Mucosa of descending colon (tissue), 3 donors: ENCODE data around the gene NXF2B. TPM values are rescaled to one million over a fixed set of nuclear protein-coding genes. Genes with fewer than 3 reads are reported as not detected.
"Not testable (repeated sequence)": the region's sequence is repeated elsewhere in the genome, so short reads cannot be mapped to it uniquely, and the experiment has no call there.

Experiments used
- ATAC-seq: fragments of 200-7000 bp; cut with Tn5 transposase; one replicate; pipeline ENCODE4 v1.9.1; 2020; ENCODE audit warnings: mild to moderate bottlenecking, moderate library complexity
- DNase-seq, 3 donors: peaks; one replicate each; pipeline ENCODE4 v3.0.0-alpha.2; 2020
- H3K36me3 ChIP-seq: fragments of 200-600 bp; one replicate; pipeline ENCODE4 v1.8.0; 2021; ENCODE audit warnings: low read depth, mild to moderate bottlenecking
- H3K4me1 ChIP-seq: fragments of 200-600 bp; one replicate; pipeline ENCODE4 v1.8.0; 2021; ENCODE audit warnings: low read depth, mild to moderate bottlenecking
- H3K4me3 ChIP-seq: fragments of 200-600 bp; one replicate; pipeline ENCODE4 v1.8.0; 2021; ENCODE audit warnings: mild to moderate bottlenecking
- H3K9me3 ChIP-seq: fragments of 200-600 bp; one replicate; pipeline ENCODE4 v1.8.0; 2021; ENCODE audit warnings: mild to moderate bottlenecking
- intact Hi-C, 2 donors: fragments of 100-400 bp; cut with DNase I in 1 of 2; cut with micrococcal nuclease in 1 of 2; formaldehyde crosslinking; loops; one replicate each; pipeline versions ENCODE4 v1.11.0 to v1.11.1; 2022; cut with DNase I, micrococcal nuclease
- long read RNA-seq, 2 donors: library from polyadenylated mRNA; unstranded; transcript quantifications; one replicate each; pipeline ENCODE4 v2.0.0, GENCODE V29; 2019 to 2021
- total RNA-seq, 3 donors: library from RNA; stranded (reverse); fragmentation: NEBNext Ultra II Directional in 2 of 3; extraction: Animal tissue kit (Norgen Biotek cat#: 25700) in 2 of 3; gene quantifications; one replicate each; pipeline versions ENCODE4 v1.2.1 to v1.2.4, GENCODE V29; 2021 to 2023
- TF ChIP-seq, protein P1 (sequence below): fragments of 200-600 bp; IDR thresholded peaks from one replicate; pipeline ENCODE4 v1.8.0; 2022; ENCODE audit warnings: antibody characterized with exemption, mild to moderate bottlenecking
- donor health status: DM: no; HTN: no; CAD: no; lungs with moderate emphysema.
- donor health status: DM: no; HTN: no; CAD: no.
- donor health status: DM: no; HTN: yes; CAD: no.

Gene NXF2B, protein sequence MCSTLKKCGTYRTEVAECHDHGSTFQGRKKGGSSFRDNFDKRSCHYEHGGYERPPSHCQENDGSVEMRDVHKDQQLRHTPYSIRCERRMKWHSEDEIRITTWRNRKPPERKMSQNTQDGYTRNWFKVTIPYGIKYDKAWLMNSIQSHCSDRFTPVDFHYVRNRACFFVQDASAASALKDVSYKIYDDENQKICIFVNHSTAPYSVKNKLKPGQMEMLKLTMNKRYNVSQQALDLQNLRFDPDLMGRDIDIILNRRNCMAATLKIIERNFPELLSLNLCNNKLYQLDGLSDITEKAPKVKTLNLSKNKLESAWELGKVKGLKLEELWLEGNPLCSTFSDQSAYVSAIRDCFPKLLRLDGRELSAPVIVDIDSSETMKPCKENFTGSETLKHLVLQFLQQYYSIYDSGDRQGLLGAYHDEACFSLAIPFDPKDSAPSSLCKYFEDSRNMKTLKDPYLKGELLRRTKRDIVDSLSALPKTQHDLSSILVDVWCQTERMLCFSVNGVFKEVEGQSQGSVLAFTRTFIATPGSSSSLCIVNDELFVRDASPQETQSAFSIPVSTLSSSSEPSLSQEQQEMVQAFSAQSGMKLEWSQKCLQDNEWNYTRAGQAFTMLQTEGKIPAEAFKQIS
- total RNA-seq, result not detected
- long read RNA-seq, donor 1, result 0 reads
- long read RNA-seq, donor 2, result 0 reads

DNA sequence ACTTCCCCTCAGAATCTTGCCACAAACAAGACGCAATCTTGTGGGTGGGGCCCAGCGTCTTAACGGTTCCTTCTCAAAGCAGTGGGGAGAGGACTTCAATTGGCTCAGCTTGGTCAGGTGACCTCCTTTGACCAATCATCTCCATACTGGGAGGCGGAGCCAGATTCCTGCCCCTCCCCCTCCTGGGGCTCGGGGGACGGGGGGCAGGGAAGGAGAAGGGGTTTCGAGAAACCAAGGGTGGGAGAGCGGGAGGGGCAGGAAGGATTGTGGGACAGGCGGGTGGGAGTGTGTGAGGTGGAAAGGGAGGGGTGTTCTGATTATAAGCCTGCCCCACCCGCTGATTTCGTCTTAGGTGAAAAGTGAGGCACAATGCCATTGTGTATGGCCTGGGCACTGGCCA is at the start of gene NXF2B:
TSS of gene NXF2B (minus strand) at position 101 of the 400 bp plus-strand sequence. CDS start 59,972 bp downstream, outside the sequence.
- H3K9me3 ChIP-seq, DNase-seq, H3K36me3 ChIP-seq, intact Hi-C loops, H3K4me1 ChIP-seq, H3K4me3 ChIP-seq, ATAC-seq: not testable (repeated sequence)

DNA sequence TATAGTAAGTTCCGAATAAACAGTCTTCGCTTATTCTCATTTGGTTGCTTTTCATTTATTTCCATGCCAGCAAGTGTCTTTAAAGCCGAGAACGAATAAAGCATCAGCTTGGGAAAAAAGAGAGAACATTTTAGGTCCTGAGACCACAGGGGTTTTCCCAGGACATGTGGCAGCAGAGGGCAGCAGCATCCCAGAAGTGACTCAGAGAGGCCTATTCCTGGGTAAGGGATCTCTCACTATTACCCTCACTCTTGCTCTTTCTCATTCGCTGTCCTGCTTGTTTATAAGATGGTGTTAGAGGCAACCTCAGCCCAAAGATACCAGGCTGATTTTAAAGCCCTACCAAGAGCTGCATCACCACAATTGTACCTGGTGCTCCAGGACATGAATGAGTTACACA is 39.0 kb upstream of the NXF2B start:
- DNase-seq, H3K4me1 ChIP-seq, H3K36me3 ChIP-seq, intact Hi-C loops, ATAC-seq, H3K4me3 ChIP-seq, H3K9me3 ChIP-seq: not testable (repeated sequence)

DNA sequence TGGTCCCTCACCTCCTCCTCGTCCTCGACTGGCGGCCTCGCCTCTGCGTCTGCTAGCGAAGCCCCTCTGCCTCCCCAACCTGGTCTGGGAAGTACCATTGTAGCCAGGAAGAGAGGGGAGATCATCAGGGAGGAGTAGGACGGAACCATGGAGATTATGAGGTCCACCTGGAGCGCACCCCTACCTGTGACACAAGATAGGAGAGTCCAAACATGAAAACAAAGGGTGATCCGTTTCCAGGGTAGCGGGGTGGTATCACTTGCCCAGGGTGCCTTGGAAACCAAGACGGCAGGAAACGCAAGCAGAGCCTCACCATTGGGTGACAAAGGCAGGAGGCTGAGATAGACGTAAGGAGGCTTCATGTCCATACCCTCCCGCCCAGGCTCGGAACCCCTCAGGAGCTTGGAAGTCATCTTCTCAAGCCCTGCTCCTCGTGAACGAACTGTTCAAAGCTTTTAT is 32.0 kb upstream of the NXF2B start, which contains the start of gene TCP11X2:
TSS of gene TCP11X2 (minus strand) at position 51 of the 459 bp plus-strand sequence.
- H3K4me1 ChIP-seq, ATAC-seq, H3K4me3 ChIP-seq, DNase-seq, H3K36me3 ChIP-seq, intact Hi-C loops, H3K9me3 ChIP-seq: not testable (repeated sequence)

DNA sequence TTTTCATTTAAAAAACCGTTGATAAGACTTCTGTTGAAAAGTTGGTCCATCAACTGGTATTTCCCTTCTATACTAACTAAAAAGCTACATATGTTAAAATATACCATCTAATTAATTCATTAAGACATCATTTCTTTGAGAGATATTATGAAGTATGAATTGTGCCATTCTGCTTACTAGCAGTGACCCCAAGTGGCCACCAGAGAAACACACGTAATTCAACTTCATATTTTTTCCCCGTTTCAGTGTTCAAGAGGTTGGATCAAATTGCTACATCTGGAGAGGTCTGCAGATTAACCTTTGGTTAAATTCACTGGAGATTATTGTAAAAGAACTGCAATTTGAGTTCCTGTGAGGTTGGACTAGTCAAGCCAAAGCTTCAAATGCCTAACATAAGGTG is 30.4 kb upstream of the NXF2B start:
- H3K4me3 ChIP-seq, DNase-seq, H3K4me1 ChIP-seq, H3K9me3 ChIP-seq, ATAC-seq, H3K36me3 ChIP-seq, intact Hi-C loops: not testable (repeated sequence)

DNA sequence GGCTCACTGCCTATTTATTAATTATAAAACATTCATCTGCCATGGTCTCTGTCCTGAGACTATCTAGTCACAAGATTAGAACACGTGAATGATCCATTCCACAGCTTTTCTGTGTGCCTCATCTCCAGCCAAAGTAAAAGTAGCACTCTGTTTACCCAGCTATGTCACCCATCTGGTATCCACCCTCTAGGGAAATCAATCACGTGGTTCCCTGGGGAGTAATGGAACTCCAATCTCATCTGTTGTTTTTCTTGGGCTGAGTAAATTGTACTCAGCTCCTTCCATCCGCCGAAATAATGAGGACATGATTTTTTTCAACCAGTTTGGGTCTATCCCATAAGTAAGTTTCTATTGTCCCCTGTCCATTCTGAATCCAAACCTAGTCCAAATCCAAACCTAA is 18.8 kb upstream of the NXF2B start:
- H3K4me1 ChIP-seq, H3K4me3 ChIP-seq, intact Hi-C loops, H3K36me3 ChIP-seq, ATAC-seq, DNase-seq, H3K9me3 ChIP-seq: not testable (repeated sequence)

DNA sequence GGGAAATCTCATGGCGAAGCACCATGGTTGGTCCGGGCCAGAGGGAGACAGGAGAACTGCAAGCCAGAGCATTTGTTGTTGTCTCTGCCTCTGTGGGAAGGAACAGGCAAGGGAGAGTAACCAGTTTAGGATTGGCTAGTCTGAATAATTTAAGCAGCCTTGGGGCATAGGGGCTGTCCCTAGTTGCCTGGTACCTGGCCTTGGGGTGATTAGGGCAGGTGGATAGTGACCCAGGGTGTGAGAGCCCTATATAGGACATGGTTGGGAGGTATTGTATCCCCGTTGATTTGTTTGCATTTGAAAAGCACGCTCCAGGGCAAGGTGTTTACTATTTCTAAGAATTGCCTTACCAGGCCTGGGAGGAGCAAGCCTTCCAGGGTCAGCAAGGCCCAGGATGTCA is 25.3 kb downstream of the NXF2B start:
- H3K4me3 ChIP-seq, intact Hi-C loops, H3K36me3 ChIP-seq, DNase-seq, H3K9me3 ChIP-seq, ATAC-seq, H3K4me1 ChIP-seq: not testable (repeated sequence)

DNA sequence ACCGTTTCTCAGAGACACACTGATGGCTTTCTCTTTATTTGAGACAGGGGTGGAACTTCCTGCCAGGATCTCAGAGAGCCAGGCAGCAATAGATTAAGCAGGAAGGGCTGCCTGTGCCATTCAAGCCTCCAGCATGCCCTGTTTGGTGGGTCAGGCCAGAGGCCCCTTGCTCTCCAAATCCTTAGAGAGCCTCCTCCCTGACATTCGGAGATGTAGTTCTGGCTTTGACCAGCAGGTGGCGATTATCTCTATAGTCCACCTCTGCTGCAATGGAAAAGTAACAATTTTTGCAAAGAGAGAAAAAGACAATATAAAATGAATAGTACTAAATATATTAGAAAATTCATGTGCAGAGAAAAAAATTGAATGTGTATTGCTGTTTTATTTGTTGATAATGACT is 93.9 kb downstream of the NXF2B start:
- TF ChIP-seq, protein P1, sequence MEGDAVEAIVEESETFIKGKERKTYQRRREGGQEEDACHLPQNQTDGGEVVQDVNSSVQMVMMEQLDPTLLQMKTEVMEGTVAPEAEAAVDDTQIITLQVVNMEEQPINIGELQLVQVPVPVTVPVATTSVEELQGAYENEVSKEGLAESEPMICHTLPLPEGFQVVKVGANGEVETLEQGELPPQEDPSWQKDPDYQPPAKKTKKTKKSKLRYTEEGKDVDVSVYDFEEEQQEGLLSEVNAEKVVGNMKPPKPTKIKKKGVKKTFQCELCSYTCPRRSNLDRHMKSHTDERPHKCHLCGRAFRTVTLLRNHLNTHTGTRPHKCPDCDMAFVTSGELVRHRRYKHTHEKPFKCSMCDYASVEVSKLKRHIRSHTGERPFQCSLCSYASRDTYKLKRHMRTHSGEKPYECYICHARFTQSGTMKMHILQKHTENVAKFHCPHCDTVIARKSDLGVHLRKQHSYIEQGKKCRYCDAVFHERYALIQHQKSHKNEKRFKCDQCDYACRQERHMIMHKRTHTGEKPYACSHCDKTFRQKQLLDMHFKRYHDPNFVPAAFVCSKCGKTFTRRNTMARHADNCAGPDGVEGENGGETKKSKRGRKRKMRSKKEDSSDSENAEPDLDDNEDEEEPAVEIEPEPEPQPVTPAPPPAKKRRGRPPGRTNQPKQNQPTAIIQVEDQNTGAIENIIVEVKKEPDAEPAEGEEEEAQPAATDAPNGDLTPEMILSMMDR, result peak; percentile 37
- peak; percentile 56 for ATAC-seq
- peak; percentile 17 to 79 (median 33) for DNase-seq
- Histone ChIP-seq H3K4me3 (no peak overlapping the region), H3K4me1 (no peaks in the 10 kb centered on the region), H3K36me3 (no peaks in the 10 kb centered on the region), H3K9me3 (no peaks in the 10 kb centered on the region)
- intact Hi-C loops, result no loop called here

DNA sequence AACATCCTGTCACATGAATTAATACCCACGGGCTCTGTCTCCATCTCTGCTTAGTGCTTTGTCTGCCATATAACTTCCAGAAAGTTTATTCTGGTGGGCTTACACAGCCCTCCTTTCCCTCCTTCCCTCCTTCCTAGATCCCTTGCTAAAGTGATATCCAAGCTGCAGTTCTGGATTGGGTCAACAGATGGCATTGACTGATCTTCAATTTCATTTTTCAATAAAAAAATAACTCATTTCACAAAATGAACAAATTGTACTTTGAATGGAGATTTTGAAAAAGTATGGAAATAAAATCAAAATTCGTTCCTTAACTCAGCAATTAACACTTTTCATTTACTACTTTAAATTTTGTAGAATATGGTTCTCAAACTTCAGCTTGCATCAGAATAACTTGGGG is 97.9 kb downstream of the NXF2B start:
- Histone ChIP-seq H3K4me3 (no peak overlapping the region), H3K4me1 (no peaks in the 10 kb centered on the region), H3K9me3 (no peaks in the 10 kb centered on the region), H3K36me3 (no peaks in the 10 kb centered on the region)
- ATAC-seq (no peak), DNase-seq (no peak)
- intact Hi-C loops, result no loop called here
- TF ChIP-seq, protein P1, result no peak
